AG20443 (cell line): ENCODE results near the gene WDR62.

Source experiments
- DNase-seq: peaks from one replicate; pipeline ENCODE4 v3.0.0; 2012; ENCODE audit warnings: low spot score, mixed read lengths

WDR62 gene

DNA sequence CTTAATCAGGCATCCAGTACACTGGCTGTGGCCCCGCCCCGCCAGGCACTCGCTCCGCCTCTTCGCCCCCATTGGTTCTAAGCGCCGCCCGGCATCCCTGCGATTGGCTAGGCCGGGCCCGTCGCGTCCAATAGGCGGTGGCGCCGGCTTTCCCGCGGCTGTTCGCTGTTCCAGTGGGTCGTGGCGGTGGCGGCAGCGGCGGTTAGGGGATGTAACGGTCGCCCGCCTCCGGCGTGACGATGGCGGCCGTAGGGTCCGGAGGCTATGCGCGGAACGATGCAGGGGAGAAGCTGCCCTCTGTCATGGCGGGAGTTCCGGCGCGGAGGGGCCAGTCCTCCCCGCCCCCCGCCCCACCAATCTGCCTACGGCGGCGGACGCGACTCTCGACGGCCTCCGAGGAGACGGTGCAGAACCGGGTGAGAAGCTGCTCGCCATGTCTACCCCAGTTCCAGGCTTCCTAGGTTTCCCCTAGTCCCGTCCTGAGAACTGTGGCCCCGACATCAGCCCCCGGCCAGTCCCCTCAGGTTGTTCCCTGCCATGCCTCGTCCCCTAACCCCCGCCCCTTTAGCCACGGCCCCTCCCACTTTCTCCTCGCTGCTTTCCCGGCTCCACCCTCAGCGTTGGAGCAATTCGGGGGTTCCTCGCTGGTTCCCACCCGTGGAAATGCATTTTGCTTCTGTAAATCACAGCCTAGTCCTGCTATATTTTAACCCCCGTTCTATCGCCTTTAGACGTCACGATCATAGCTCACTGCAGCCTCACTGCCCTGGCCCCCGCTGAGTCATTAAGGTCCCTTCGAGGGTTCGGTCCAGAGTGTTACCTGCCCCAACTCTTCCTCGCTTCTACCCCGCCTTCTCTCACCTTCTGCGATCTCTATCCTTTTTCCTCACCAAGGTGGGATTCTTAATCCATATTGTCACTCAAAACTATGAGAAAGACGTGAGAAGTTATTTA lies at the start of gene WDR62:
WDR62 (plus strand) TSS at position 165 of the 954 bp plus-strand sequence; CDS start at position 240, 75 bp downstream.
- peak; percentile 98 for DNase-seq

DNA sequence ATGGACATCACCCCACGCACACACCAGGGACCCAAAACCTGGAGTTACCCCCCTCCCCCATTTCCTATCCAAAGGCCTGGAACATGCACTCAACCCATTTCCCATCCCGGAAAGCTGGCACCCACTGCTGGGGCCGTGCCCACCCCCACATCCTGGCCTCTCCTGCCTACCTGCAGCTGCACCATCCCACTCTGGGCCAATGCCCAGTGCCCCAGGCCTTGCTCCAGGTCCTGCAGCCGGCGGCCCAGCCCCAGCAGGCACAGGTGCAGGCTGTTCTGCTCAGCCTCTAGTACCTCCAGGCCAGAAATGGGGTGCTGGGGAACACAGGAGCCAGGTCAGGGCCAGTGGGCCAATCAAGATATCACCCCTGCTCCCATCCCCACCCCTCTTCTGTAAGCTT lies 47.7 kb upstream of the WDR62 start:
- DNase-seq, result no peak

DNA sequence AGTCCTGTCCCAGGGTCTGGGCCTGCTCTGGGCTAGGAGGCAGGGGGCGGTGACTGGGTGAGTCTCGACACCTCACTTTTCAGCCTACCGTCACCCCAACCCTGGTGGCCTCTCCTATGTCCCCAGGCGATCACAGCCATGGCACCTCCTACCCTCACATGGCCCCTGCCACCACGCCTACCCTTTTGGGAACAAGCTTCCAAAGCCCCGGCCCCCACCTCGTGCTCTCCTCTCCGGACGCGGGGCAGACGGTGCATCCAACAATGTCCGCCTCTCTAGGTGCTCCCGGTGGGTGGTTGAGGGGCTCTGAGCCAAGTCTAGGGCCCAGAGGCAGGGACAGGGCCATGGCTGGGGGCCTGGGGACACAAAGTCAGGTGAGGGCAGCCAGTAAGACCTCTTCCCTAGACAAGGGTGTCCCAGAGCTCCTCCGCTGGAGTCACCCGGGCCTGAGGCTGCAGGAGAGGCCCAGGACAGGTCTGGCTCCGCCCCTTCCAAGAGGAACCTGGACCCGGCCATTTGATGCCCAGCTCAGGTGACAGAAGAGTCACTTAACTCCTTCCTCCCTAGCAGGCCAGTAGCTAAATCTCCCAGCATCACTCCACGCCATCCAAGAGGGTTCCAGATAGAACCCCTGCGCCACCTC lies 46.2 kb upstream of the WDR62 start, which contains the start of gene SYNE4:
SYNE4 (minus strand) TSS at position 478 of the 643 bp plus-strand sequence; CDS start at position 346, 132 bp downstream.
- no peak for DNase-seq

- DNase-seq, result peak; percentile 94
Measured at GRCh38 chr19:36009220-36009619, 45.5 kb upstream of the WDR62 start.

DNA sequence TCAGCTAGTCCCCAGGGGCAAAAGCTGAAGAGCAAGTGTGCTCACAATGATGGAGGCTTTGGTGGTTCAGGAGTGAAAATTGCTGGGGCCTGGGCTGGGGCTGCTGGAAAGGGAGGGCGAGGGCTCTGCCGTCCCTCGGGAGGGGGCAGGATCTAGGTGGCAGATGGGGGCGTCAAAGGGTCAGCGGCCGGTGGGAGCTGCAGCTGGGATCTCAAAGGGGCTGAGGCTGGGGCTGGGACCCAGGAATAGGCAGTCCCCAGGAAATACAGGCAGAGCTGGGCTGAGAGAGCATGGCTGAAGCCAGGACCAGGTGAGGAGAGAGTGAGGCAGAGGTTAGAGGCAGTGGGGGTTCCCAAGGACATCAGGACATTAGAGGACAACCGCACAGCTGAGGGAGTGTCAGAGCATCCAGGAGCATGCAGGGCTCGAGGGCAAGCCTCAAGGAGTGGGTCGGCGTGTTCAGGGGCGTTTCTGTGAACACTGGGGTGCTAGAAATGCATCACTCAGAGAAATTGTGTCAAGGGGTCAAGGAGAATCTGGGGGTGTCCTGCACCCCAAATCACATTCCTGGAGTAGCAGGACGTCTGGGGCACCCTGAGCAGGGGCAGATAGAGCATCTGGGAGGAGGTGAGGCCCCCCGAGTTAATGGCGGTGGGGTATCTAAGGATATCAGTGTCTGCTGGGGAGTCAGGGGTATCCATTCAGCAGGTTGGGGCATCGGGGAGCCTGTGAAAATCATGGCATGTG lies 44.9 kb upstream of the WDR62 start:
- DNase-seq, result no peak

- DNase-seq, result no peak
Measured at GRCh38 chr19:36010402-36010801, 44.3 kb upstream of the WDR62 start.

GRCh38 chr19:36013280-36014011 lies 41.3 kb upstream of the WDR62 start:
- peak; percentile 24 for DNase-seq

DNA sequence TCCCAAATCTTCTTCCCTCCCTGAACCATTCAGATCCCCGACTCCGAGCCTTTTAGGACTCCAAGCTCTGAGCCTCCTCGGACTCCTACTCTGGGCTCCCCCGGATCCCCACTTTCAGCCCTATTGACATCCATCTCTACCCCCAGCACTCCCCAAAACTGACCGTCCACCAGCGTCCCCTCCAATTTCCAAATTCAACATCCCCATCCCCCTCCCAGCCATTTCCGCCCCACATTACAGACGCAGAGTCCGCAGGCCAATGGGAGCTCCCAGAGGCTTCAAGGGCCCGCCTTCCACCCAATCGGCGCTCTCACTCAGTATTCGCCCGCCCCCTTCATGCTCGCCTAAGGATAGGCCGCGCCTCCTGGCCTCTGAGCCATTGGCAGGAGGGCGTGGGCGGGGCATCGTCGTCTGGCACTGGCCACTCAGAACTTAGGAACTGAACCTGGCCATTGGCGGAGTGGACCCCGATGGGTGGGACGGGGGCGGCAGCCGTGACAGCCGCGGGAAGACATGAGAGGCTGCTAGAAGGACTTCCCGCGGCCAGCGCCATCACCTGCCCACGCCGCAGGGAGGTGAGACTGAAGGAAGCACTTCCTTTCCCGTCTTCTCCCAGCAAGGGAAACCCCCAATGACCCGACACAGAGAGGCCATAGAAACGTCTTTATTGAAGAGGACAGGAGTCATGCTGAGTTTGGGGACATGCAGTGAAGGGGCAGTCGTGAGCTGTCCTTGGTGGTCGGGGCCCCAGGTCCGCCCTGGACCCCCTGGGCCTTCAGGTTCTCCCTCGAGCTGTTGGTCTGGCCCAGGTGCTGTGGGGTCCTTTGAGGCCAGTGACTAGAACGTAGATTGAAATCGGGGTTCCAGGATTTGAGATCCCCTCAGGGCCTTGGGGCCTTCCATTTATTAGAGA lies 40.4 kb upstream of the WDR62 start, which contains the start of gene ALKBH6:
ALKBH6 (minus strand) TSS at position 202 of the 913 bp plus-strand sequence. CDS start 816 bp downstream, outside the sequence.
- DNase-seq, result peak; percentile 98

DNA sequence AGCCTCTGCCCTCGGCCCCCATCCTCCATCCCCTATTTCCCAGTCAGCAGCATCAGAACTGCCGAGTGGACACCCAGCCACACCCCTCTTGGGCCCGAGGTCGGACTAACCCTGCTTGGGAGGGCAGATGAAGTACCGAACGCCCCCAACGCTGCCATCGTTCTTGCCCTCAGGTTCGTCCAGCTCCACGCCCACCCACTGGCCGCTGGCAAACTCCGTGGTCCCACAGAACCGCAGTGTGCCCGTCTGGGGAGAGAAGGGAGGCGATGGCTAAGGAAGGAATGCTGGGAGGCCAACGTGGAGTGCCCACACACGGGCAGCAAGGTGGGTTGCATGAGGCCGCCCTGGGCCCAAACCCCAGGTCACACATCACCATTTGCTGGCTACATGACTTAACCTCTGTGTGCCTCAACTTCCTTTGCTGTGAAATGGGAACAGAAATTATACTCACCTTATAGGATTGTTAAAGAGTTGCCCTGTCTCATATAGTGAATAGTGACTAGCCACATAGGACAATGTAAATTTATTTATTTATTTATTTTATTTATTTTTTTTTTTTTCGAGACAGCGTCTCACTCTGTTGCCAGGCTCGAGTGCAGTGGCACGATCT lies 35.5 kb upstream of the WDR62 start:
- DNase-seq, result no peak

DNA sequence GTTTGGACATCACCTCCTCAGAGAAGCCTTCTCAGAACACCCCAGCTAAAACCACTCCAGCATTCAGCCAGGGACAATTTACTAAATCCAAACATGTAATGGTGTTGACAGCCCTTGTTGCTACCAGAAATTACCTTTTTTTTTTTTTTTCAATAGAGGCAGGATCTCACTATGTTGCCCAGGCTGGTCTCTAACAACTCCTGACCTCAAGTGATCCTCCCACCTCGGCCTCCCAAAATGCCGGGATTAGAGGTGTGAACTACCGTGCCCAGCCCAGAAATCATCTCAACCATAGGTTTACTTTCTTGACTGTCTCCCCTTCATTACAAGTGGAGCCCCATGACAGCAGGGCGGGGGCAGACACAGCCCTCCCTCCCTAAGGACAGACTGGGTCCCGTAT lies 31.3 kb upstream of the WDR62 start:
- DNase-seq, result no peak

- no peak for DNase-seq
Measured at GRCh38 chr19:36025541-36025940, 29.2 kb upstream of the WDR62 start.

DNA sequence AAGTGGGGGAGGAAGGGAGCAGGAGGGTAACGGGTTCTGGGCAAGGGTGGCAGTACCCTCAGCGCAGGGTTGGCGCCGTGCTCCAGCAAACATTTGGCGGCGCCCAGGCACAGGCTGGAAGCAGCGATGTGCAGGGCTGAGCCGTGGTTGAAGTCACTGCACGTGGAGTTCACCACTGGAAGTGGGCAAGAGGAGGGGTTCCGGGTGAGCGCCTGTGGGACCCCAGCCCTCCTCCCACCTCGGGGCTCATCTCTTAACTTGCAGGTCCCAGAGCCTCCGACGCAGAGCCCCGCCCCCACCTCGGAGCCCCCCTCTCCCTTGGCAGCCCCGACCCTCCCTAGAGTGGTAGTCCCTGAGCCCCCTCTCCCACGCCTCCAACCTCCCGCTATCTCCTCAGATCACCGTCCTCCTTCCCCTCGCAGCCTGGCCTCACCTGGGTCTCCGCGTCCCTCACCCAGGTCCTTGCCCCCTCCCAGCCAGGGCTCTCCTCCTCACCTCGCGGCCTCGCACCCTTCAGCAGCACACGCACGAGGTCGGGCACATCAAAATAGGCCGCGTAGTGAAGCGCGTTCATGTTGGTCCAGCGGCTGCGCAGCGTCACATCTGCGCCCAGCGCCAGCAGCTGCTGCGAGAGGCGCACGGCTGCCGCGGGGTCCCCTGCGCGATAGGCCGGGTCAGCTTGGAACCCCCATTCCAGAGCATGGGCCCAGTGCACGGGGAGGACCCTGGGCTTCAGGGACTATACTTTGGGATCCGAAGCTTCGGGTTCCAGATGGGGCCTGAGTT lies 28.4 kb upstream of the WDR62 start:
- DNase-seq, result no peak

DNA sequence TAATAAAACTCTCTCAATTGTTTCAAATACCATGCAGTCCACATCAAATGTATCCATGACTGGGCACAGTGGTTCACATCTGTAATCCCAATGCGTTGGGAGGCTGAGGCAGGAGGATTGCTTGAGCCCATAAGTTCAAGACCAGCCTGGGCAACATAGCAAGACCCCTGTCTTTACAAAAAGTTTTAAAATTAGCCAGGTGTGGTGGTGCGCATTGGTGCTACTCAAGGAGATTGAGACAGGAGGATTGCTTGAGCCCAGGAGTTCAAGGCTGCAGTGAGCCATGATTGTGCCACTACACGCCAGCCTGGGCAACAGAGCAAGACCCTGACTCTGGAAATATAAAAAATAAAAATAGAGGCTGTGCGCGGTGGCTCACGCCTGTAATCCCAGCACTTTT lies 27.0 kb upstream of the WDR62 start:
- DNase-seq, result no peak

DNA sequence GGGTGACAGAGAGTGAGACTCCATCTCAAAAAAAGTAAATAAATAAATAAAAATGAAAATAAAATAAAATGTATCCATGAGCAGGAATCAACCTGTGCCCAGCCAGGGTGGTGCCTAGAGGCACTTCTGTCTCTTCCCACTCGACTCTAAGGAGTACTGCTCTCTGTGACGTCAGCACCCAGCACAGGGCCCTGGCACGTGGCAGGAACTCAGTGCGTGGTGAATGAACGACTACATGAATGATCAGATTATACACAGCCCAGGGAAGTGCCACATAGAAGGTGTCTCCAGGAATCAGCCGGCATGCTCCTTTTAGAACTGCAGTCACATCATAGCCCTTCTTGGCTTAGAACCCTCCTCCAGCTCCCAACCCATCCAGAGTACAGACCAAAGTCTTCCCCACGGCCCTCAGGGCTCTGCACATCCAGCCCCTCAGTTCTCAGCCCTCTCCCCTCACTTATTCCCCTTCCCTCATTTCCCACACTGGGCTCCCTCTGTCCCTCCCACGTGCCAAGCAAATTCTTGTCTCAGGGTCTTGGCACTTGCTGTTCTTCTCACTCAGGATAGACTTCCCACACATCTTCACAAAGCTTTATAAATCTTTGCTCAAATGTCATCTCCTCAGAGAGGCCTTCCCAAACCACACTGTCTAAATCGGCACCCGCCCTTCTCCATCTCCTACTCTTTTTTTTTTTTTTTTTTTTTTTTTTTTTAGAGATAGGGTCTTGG lies 26.2 kb upstream of the WDR62 start:
- DNase-seq, result no peak

- DNase-seq, result peak; percentile 49
Measured at GRCh38 chr19:36030264-36031148, 24.2 kb upstream of the WDR62 start.

DNA sequence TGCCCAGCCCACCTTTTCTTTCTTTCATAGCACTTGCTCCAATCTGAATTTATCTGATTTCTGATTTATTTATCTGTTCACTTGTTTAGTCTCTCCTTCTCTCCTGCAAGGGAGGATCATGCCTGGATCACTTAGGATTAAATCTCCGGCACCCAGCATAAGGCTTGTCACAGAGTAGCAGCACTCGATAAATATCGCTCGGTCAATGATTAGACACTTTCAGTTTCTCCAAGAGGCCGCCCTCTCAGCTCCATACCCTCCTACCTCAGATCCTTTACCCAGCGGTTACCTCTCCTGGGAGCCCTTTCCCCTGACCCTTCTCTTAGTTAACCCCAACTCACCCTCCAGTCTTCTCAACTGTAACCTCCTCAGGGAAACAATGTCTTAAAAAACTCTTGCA lies 23.4 kb upstream of the WDR62 start:
- no peak for DNase-seq
